Measurements from ENCODE around the gene ADO. TPM values are rescaled to one million over a fixed set of nuclear protein-coding genes. Genes with fewer than 3 reads are reported as not detected.

The ADO gene
- total and polyA plus RNA-seq, 2 experiments from 2014 or later = 12.6 to 48.3 TPM

GRCh38 chr10:62790019-62790555 is 14.4 kb upstream of the ADO start (continued):
- TF ChIP-seq ZNF462 (CRISPR knock-in tag; IDR thresholded peaks at IDR 0.05) (no peak), REST (IDR thresholded peaks at IDR 0.05; ENCODE audit: unreplicated experiment) (no peak), STAT1 (IDR thresholded peaks at IDR 0.05; ENCODE audit: unreplicated experiment) (no peak)

GRCh38 chr10:62790571-62790970 is 13.9 kb upstream of the ADO start:
- Histone ChIP-seq H4K20me1 (replicated peaks; ENCODE audit: insufficient read depth) (no peaks in the 10 kb centered on the region), H3F3A (replicated peaks; ENCODE audit: low read depth) (no peaks in the 10 kb centered on the region), H3K36me3 (ENCODE audit: insufficient read depth) (no peaks in the 10 kb centered on the region), H3K4me1 (ENCODE audit: insufficient read depth) (no peaks in the 10 kb centered on the region), H3K4me2 (no peak overlapping the region), H3K9me2 (ENCODE audit: insufficient read depth) (no peaks in the 10 kb centered on the region), H2AFZ (no peak overlapping the region), H3K4me3 (no peak overlapping the region), H3K79me2 (replicated peaks; ENCODE audit: insufficient read depth) (no peaks in the 10 kb centered on the region), H3K27me3 (ENCODE audit: insufficient read depth) (no peaks in the 10 kb centered on the region), H3K27ac (ENCODE audit: low read depth) (no peak overlapping the region)
- no peak for DNase-seq (ENCODE audit: low spot score)
- peaks cover 2% of the 10 kb centered on the region for H3K27me3 Mint-ChIP-seq (ENCODE audit: insufficient read depth, low read depth, poor library complexity)
- H3K4me3 Mint-ChIP-seq = no peak overlapping the region
- H3K36me3 Mint-ChIP-seq (ENCODE audit: low read depth) = peaks cover 8% of the 10 kb centered on the region; the same call in 2 of the 3 replicates
- peaks cover 20% of the 10 kb centered on the region; the same call in 2 of the 3 replicates for H3K9me3 Mint-ChIP-seq
- no peak overlapping the region for H3K27ac Mint-ChIP-seq
- TF ChIP-seq CREB1 (CRISPR knock-in tag; IDR thresholded peaks at IDR 0.05; ENCODE audit: low read depth) (no peak), EZH2phosphoT487 (IDR thresholded peaks at IDR 0.05; ENCODE audit: unreplicated experiment) (no peak)
- ATAC-seq = no peak
- peaks cover 4% of the 10 kb centered on the region; the same call in 1 of the 3 replicates for H3K4me1 Mint-ChIP-seq

Measured in GM23338 (cell line).